ENCODE measurements around the gene RAD51B. TPM values are rescaled to one million over a fixed set of nuclear protein-coding genes. Genes with fewer than 3 reads are reported as not detected.

Gene RAD51B
- polyA plus RNA-seq, 1 experiment: 6.6 TPM

DNA sequence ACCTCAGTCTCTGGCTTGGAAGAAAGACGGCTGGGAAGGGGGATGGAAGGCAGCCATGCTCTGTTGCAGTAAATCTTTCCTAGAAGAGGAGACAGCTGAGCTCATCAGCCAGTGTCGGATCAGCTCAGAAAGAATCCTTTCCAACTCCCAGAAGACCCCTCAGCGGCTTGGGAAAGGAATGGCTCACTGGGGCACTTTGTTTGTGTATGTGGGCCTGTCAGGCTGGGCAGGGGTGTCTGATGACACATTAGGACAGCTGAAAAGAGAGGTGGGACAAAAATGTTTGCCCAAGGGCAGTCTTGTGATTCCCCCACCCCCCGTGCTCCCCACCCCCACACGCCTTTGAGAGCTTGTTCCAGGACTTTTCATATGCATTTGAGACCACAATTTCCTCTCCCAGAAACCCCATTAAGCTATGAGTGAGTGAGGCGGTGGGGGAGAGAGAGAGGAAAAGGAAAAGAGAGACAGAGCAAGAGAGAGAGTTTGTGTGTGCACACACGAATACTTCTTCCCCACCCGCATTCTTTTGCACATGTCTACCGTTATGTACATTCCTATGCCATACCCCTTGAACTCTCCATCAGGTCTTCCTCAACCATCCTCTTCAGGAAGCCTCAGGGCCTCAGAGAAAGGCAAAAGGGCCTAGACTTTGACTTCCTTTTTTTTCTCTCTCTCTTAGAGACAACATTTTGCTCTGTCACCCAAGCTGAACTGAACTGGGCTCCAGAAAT lies 774.4 kb downstream of the RAD51B start:
- POLR2A ChIA-PET: interaction anchor here (1.2 kb wide), 1 partner anchor 199 kb away, joined by 4 read pairs; the partner anchor contains the start of gene ZFP36L1
- no peak for DNase-seq (ENCODE audit: low read depth, low spot score)
- H3K4me3 ChIP-seq (ENCODE audit: low read depth, low read length): no peak overlapping the region
- CTCF ChIA-PET: no interaction called here
- peak overlapping the region; percentile 63 for H3K27ac ChIP-seq (ENCODE audit: low read depth, low read length)
- TF ChIP-seq, protein P1, sequence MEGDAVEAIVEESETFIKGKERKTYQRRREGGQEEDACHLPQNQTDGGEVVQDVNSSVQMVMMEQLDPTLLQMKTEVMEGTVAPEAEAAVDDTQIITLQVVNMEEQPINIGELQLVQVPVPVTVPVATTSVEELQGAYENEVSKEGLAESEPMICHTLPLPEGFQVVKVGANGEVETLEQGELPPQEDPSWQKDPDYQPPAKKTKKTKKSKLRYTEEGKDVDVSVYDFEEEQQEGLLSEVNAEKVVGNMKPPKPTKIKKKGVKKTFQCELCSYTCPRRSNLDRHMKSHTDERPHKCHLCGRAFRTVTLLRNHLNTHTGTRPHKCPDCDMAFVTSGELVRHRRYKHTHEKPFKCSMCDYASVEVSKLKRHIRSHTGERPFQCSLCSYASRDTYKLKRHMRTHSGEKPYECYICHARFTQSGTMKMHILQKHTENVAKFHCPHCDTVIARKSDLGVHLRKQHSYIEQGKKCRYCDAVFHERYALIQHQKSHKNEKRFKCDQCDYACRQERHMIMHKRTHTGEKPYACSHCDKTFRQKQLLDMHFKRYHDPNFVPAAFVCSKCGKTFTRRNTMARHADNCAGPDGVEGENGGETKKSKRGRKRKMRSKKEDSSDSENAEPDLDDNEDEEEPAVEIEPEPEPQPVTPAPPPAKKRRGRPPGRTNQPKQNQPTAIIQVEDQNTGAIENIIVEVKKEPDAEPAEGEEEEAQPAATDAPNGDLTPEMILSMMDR (IDR thresholded peaks at IDR 0.05; ENCODE audit: low read depth, low read length): no peak
- no peaks in the 10 kb centered on the region for H3K9me3 ChIP-seq (ENCODE audit: control insufficient read depth, insufficient read depth, low read length)
- H3K27me3 ChIP-seq (ENCODE audit: control insufficient read depth, insufficient read depth, low read length): no peaks in the 10 kb centered on the region

DNA sequence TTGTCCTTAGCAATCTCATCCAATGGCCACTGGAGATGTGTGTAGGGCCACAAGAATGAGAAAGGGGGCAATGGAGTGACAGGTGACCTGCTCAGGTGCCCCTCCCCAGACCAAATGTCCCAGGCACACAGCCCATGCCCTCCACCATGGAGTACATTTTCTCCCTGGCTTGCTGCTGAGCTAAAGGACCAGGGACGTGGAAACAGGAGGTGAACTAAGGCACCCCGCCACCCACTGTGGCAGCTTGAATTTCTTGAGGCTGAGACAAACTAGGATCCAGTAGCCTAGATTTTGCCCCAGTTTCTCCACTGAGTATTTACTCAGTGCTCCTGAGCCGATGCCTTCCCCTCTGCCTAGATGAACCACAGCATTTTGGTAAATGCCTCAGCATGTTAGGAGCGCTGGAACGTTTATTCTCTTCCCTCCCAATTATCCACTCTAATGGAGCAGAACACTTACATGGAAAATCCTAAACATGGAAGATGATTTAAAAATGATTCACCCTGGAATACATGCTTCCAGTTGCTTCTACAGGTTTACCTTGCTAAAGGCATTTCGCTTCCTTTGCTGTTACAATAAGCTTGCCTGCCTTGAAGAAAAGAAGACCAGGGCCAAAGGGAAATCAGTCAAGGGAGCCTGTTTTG lies 775.3 kb downstream of the RAD51B start:
- H3K4me3 ChIP-seq (ENCODE audit: low read depth, low read length): no peak overlapping the region
- H3K9me3 ChIP-seq (ENCODE audit: control insufficient read depth, insufficient read depth, low read length): no peaks in the 10 kb centered on the region
- CTCF ChIA-PET: no interaction called here
- H3K27me3 ChIP-seq (ENCODE audit: control insufficient read depth, insufficient read depth, low read length): no peaks in the 10 kb centered on the region
- TF ChIP-seq, protein P1 (IDR thresholded peaks at IDR 0.05; ENCODE audit: low read depth, low read length): no peak
- POLR2A ChIA-PET: no interaction called here
- DNase-seq (ENCODE audit: low read depth, low spot score): no peak
- peak overlapping the region; percentile 63 for H3K27ac ChIP-seq (ENCODE audit: low read depth, low read length)

DNA sequence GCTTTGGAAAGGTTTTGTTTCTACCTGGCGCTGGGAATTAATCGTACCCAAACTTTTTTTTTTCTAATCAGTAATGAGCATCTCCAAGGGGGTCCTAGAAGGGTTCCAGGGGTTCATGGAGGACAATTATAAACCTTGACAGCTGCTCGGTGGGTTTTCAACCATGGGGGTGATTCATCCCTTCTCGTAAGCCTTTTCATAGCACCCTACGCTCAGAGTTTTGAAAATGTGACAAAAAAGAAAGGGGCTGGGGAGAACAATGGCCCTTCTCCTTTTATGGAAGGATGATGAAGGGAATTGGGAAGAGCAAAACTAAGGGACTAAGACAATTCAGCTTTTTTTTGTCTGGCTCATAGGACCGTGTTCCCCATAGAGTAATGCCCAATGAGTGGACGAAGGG lies 776.6 kb downstream of the RAD51B start:
- Histone ChIP-seq H3K27me3 (ENCODE audit: control insufficient read depth, insufficient read depth, low read length) (no peaks in the 10 kb centered on the region), H3K4me3 (ENCODE audit: low read depth, low read length) (no peak overlapping the region), H3K27ac (ENCODE audit: low read depth, low read length) (no peak overlapping the region), H3K9me3 (ENCODE audit: control insufficient read depth, insufficient read depth, low read length) (no peaks in the 10 kb centered on the region)
- POLR2A ChIA-PET: interaction anchor here (1.2 to 1.6 kb wide), 2 partner anchors 9 to 11 kb away, joined by 3 to 5 read pairs; no protein-coding TSS in a partner anchor
- TF ChIP-seq, protein P1 (IDR thresholded peaks at IDR 0.05; ENCODE audit: low read depth, low read length): no peak
- DNase-seq (ENCODE audit: low read depth, low spot score): no peak
- CTCF ChIA-PET: no interaction called here

DNA sequence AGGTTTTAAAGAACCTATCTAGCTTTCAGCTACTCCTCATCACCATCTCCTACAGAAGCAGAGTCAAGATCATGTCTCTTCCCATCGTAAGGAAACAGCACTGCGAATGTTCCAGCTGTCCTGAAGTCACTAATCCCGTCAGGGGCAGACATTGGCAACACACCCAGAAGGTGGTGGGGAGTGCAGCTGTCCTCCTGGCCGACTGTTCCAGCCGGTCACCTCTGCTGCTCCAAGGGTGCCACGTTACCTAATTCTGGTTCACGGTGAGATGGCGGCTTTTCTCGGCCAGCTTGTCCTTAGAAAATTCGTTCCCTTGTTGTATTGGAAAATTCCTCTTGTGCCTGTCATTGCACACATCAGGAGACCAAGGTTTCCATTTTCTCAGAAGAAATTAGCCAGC lies 777.1 kb downstream of the RAD51B start:
- CTCF ChIA-PET: no interaction called here

More for the DNA sequence above, 777.1 kb downstream of the RAD51B start:
- POLR2A ChIA-PET: interaction anchor here (1.2 to 1.6 kb wide), 2 partner anchors 9 to 10 kb away, joined by 3 to 5 read pairs; no protein-coding TSS in a partner anchor
- TF ChIP-seq, protein P1 (IDR thresholded peaks at IDR 0.05; ENCODE audit: low read depth, low read length): no peak
- DNase-seq (ENCODE audit: low read depth, low spot score): no peak
- H3K27ac ChIP-seq (ENCODE audit: low read depth, low read length): no peak overlapping the region
- H3K4me3 ChIP-seq (ENCODE audit: low read depth, low read length): no peak overlapping the region
- H3K27me3 ChIP-seq (ENCODE audit: control insufficient read depth, insufficient read depth, low read length): no peaks in the 10 kb centered on the region
- no peaks in the 10 kb centered on the region for H3K9me3 ChIP-seq (ENCODE audit: control insufficient read depth, insufficient read depth, low read length)

Data from AG04450 (cell line).